ENCODE data around the gene TRIP4. TPM values are rescaled to one million over a fixed set of nuclear protein-coding genes. Genes with fewer than 3 reads are reported as not detected.

TRIP4 gene
- total and polyA plus RNA-seq, 2 experiments from 2014 or later, result 13.9 to 30.6 TPM

GRCh38 chr15:64349375-64349774 lies 38.3 kb upstream of the TRIP4 start:
- Histone ChIP-seq H3K4me3 (no peak overlapping the region), H3K4me1 (ENCODE audit: insufficient read depth) (peaks cover 3% of the 10 kb centered on the region), H3K9me2 (replicated peaks; ENCODE audit: insufficient read depth) (no peaks in the 10 kb centered on the region), H3K27me3 (no peaks in the 10 kb centered on the region), H2AFZ (no peak overlapping the region), H3K79me2 (peaks cover 98% of the 10 kb centered on the region), H4K20me1 (ENCODE audit: insufficient read depth, poor library complexity, severe bottlenecking) (no peaks in the 10 kb centered on the region), H3K4me2 (no peak overlapping the region), H3K36me3 (replicated peaks; ENCODE audit: insufficient read depth, low read depth) (no peaks in the 10 kb centered on the region), H3K9me3 (ENCODE audit: low read depth) (no peaks in the 10 kb centered on the region), H3K27ac (no peak overlapping the region)
- TF ChIP-seq CTCF (IDR thresholded peaks at IDR 0.05; ENCODE audit: poor library complexity), result no peak
- TF ChIP-seq EZH2phosphoT487 (IDR thresholded peaks at IDR 0.05; ENCODE audit: low read depth, severe bottlenecking, unreplicated experiment), result no peak
- no peak for TF ChIP-seq EZH2 (IDR thresholded peaks at IDR 0.05; ENCODE audit: borderline replicate concordance)
- WGBS (ENCODE audit: low lambda C conversion rate, missing lambda C conversion rate), result 97% methylated on average over 2 of the region's 2 CpGs
- DNase-seq (ENCODE audit: low spot score), result no peak

- DNase-seq (ENCODE audit: low spot score), result no peak
- H3K4me3 ChIP-seq, result no peak overlapping the region
- H3K4me2 ChIP-seq, result no peak overlapping the region
- TF ChIP-seq CTCF (IDR thresholded peaks at IDR 0.05; ENCODE audit: poor library complexity) (no peak), EZH2 (IDR thresholded peaks at IDR 0.05; ENCODE audit: borderline replicate concordance) (no peak), EZH2phosphoT487 (IDR thresholded peaks at IDR 0.05; ENCODE audit: low read depth, severe bottlenecking, unreplicated experiment) (no peak)
- H3K9me3 ChIP-seq (ENCODE audit: low read depth), result no peaks in the 10 kb centered on the region
- H3K27ac ChIP-seq, result no peak overlapping the region
- peaks cover 91% of the 10 kb centered on the region for H3K79me2 ChIP-seq
- no peaks in the 10 kb centered on the region for H3K36me3 ChIP-seq (replicated peaks; ENCODE audit: insufficient read depth, low read depth)
- no peak overlapping the region for H2AFZ ChIP-seq
- 91% methylated on average over 7 of the region's 7 CpGs for WGBS (ENCODE audit: low lambda C conversion rate, missing lambda C conversion rate)
- peaks cover 5% of the 10 kb centered on the region for H3K4me1 ChIP-seq (ENCODE audit: insufficient read depth)
- no peaks in the 10 kb centered on the region for H3K9me2 ChIP-seq (replicated peaks; ENCODE audit: insufficient read depth)
- peaks cover 3% of the 10 kb centered on the region for H4K20me1 ChIP-seq (ENCODE audit: insufficient read depth, poor library complexity, severe bottlenecking)
- H3K27me3 ChIP-seq, result no peaks in the 10 kb centered on the region
These were observed 36.4 kb upstream of the TRIP4 start for GRCh38 chr15:64351265-64351664.

- TF ChIP-seq EZH2phosphoT487 (IDR thresholded peaks at IDR 0.05; ENCODE audit: low read depth, severe bottlenecking, unreplicated experiment) (no peak), EZH2 (IDR thresholded peaks at IDR 0.05; ENCODE audit: borderline replicate concordance) (no peak), CTCF (IDR thresholded peaks at IDR 0.05; ENCODE audit: poor library complexity) (no peak)
- H3K9me2 ChIP-seq (replicated peaks; ENCODE audit: insufficient read depth), result no peaks in the 10 kb centered on the region
- peak overlapping the region; percentile 99 for H3K4me3 ChIP-seq
- peak overlapping the region; percentile 97 for H3K4me2 ChIP-seq
- H4K20me1 ChIP-seq (ENCODE audit: insufficient read depth, poor library complexity, severe bottlenecking), result peaks cover 3% of the 10 kb centered on the region
- peaks cover 5% of the 10 kb centered on the region for H3K4me1 ChIP-seq (ENCODE audit: insufficient read depth)
- H3K27ac ChIP-seq, result peak overlapping the region; percentile 93
- peaks cover 57% of the 10 kb centered on the region for H3K79me2 ChIP-seq
- H2AFZ ChIP-seq, result peak overlapping the region; percentile 73
- no peak for DNase-seq (ENCODE audit: low spot score)
- no peaks in the 10 kb centered on the region for H3K36me3 ChIP-seq (replicated peaks; ENCODE audit: insufficient read depth, low read depth)
- no peaks in the 10 kb centered on the region for H3K9me3 ChIP-seq (ENCODE audit: low read depth)
- WGBS (ENCODE audit: low lambda C conversion rate, missing lambda C conversion rate), result 30% methylated on average over 5 of the region's 5 CpGs
- H3K27me3 ChIP-seq, result no peaks in the 10 kb centered on the region
These were observed 32.8 kb upstream of the TRIP4 start for GRCh38 chr15:64354688-64355344.

Measured in hepatocyte (in vitro differentiated cells).